ENCODE measurements around the gene CDX1.

CDX1 gene

GRCh38 chr5:150196514-150196913 is 29.9 kb downstream of the CDX1 start:
- Histone ChIP-seq H3K9me2 (replicated peaks; ENCODE audit: insufficient read depth, low read length) (no peaks in the 10 kb centered on the region), H3K36me3 (ENCODE audit: low read length) (no peaks in the 10 kb centered on the region), H3K27me3 (ENCODE audit: low read length) (no peaks in the 10 kb centered on the region), H3K4me2 (ENCODE audit: low read depth, low read length, poor library complexity, severe bottlenecking) (no peak overlapping the region), H2AFZ (ENCODE audit: low read depth, low read length, severe bottlenecking) (no peak overlapping the region), H3K9ac (ENCODE audit: low read length) (no peak overlapping the region), H4K20me1 (ENCODE audit: low read depth, low read length) (no peaks in the 10 kb centered on the region), H3F3A (ENCODE audit: insufficient read depth) (no peaks in the 10 kb centered on the region), H3K9me3 (ENCODE audit: insufficient read depth, low read length) (no peaks in the 10 kb centered on the region), H3K79me2 (ENCODE audit: insufficient read depth, low read length) (no peaks in the 10 kb centered on the region), H3K4me3 (ENCODE audit: insufficient read depth, low read length, poor library complexity, severe bottlenecking) (no peak overlapping the region), H3K27ac (ENCODE audit: low read depth, low read length) (no peak overlapping the region)
- TF ChIP-seq, protein P1, sequence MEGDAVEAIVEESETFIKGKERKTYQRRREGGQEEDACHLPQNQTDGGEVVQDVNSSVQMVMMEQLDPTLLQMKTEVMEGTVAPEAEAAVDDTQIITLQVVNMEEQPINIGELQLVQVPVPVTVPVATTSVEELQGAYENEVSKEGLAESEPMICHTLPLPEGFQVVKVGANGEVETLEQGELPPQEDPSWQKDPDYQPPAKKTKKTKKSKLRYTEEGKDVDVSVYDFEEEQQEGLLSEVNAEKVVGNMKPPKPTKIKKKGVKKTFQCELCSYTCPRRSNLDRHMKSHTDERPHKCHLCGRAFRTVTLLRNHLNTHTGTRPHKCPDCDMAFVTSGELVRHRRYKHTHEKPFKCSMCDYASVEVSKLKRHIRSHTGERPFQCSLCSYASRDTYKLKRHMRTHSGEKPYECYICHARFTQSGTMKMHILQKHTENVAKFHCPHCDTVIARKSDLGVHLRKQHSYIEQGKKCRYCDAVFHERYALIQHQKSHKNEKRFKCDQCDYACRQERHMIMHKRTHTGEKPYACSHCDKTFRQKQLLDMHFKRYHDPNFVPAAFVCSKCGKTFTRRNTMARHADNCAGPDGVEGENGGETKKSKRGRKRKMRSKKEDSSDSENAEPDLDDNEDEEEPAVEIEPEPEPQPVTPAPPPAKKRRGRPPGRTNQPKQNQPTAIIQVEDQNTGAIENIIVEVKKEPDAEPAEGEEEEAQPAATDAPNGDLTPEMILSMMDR (IDR thresholded peaks at IDR 0.05; ENCODE audit: insufficient read depth, low read length, poor library complexity, severe bottlenecking): no peak
- TF ChIP-seq EZH2phosphoT487 (conservative IDR thresholded peaks at IDR 0.05; ENCODE audit: low read length): no peak

- Histone ChIP-seq H4K20me1 (ENCODE audit: low read depth, low read length) (no peaks in the 10 kb centered on the region), H3K9ac (ENCODE audit: low read length) (no peak overlapping the region), H3K27me3 (ENCODE audit: low read length) (no peaks in the 10 kb centered on the region), H3F3A (ENCODE audit: insufficient read depth) (no peaks in the 10 kb centered on the region), H3K27ac (ENCODE audit: low read depth, low read length) (no peak overlapping the region), H3K79me2 (ENCODE audit: insufficient read depth, low read length) (no peaks in the 10 kb centered on the region), H3K4me2 (ENCODE audit: low read depth, low read length, poor library complexity, severe bottlenecking) (no peak overlapping the region), H3K9me3 (ENCODE audit: insufficient read depth, low read length) (no peaks in the 10 kb centered on the region), H3K4me3 (ENCODE audit: insufficient read depth, low read length, poor library complexity, severe bottlenecking) (no peak overlapping the region), H2AFZ (ENCODE audit: low read depth, low read length, severe bottlenecking) (no peak overlapping the region), H3K36me3 (ENCODE audit: low read length) (no peaks in the 10 kb centered on the region), H3K9me2 (replicated peaks; ENCODE audit: insufficient read depth, low read length) (no peaks in the 10 kb centered on the region)
- TF ChIP-seq, protein P1 (IDR thresholded peaks at IDR 0.05; ENCODE audit: insufficient read depth, low read length, poor library complexity, severe bottlenecking): no peak
- TF ChIP-seq EZH2phosphoT487 (conservative IDR thresholded peaks at IDR 0.05; ENCODE audit: low read length): no peak
These were observed 30.4 kb downstream of the CDX1 start for GRCh38 chr5:150196986-150197385.

- Histone ChIP-seq H3K27me3 (ENCODE audit: low read length) (no peaks in the 10 kb centered on the region), H3K79me2 (ENCODE audit: insufficient read depth, low read length) (no peaks in the 10 kb centered on the region), H4K20me1 (ENCODE audit: low read depth, low read length) (no peaks in the 10 kb centered on the region), H3K27ac (ENCODE audit: low read depth, low read length) (no peak overlapping the region), H3K9me2 (replicated peaks; ENCODE audit: insufficient read depth, low read length) (no peaks in the 10 kb centered on the region), H3K4me2 (ENCODE audit: low read depth, low read length, poor library complexity, severe bottlenecking) (no peak overlapping the region), H2AFZ (ENCODE audit: low read depth, low read length, severe bottlenecking) (no peak overlapping the region), H3K4me3 (ENCODE audit: insufficient read depth, low read length, poor library complexity, severe bottlenecking) (no peak overlapping the region), H3K9ac (ENCODE audit: low read length) (no peak overlapping the region), H3F3A (ENCODE audit: insufficient read depth) (no peaks in the 10 kb centered on the region), H3K9me3 (ENCODE audit: insufficient read depth, low read length) (no peaks in the 10 kb centered on the region), H3K36me3 (ENCODE audit: low read length) (no peaks in the 10 kb centered on the region)
- no peak for TF ChIP-seq EZH2phosphoT487 (conservative IDR thresholded peaks at IDR 0.05; ENCODE audit: low read length)
- TF ChIP-seq, protein P1 (IDR thresholded peaks at IDR 0.05; ENCODE audit: insufficient read depth, low read length, poor library complexity, severe bottlenecking): no peak
These were observed 30.9 kb downstream of the CDX1 start for GRCh38 chr5:150197476-150197875.

Data from SU-DHL-6 (cell line).